CD4-positive, CD25-positive, alpha-beta regulatory T cell (primary cell): ENCODE measurements around the gene CDPF1. TPM values are rescaled to one million over a fixed set of nuclear protein-coding genes. Genes with fewer than 3 reads are reported as not detected.
"Not testable (repeated sequence)": the region's sequence is repeated elsewhere in the genome, so short reads cannot be mapped to it uniquely, and the experiment has no call there.

Source experiments
- ATAC-seq, 2 donors: fragments of 150-1000 bp; cut with Tn5 transposase; one replicate each; pipeline ENCODE4 v1.10.0; 2021; ENCODE audit warnings: low read depth in 2 of 2, moderate number of reproducible peaks in 2 of 2, moderate library complexity in 1 of 2
- DNase-seq, 3 donors: peaks; one replicate each; pipeline versions ENCODE4 v3.0.0 to v3.0.0-alpha.2; 2012 to 2022; ENCODE audit warnings: mixed read lengths in 1 of 3
- H3K27ac ChIP-seq: one replicate; pipeline ENCODE4 v1.7.0; 2013; ENCODE audit warnings: mild to moderate bottlenecking, low read length; ENCODE audit not compliant: insufficient read depth, poor library complexity, severe bottlenecking
- H3K27me3 ChIP-seq: one replicate; pipeline ENCODE4 v1.7.0; 2013; ENCODE audit warnings: low read length; ENCODE audit not compliant: control insufficient read depth, insufficient read depth
- H3K36me3 ChIP-seq: one replicate; pipeline ENCODE4 v1.7.0; 2013; ENCODE audit warnings: mild to moderate bottlenecking, low read length, moderate library complexity; ENCODE audit not compliant: control insufficient read depth, insufficient read depth
- H3K4me1 ChIP-seq: 2 replicates; pipeline ENCODE4 v1.7.0; 2013; ENCODE audit warnings: mild to moderate bottlenecking, low read length; ENCODE audit not compliant: insufficient read depth, control insufficient read depth, poor library complexity, severe bottlenecking
- H3K4me3 ChIP-seq: one replicate; pipeline ENCODE4 v1.7.0; 2013; ENCODE audit warnings: low read depth, mild to moderate bottlenecking, low read length, moderate library complexity
- H3K9me3 ChIP-seq, 2 experiments: 1 replicate in 1 of 2; 2 replicates in 1 of 2; pipeline ENCODE4 v1.7.0; 2013; ENCODE audit warnings: low read length in 2 of 2, mild to moderate bottlenecking in 1 of 2, moderate library complexity in 1 of 2; ENCODE audit not compliant: control insufficient read depth in 2 of 2
- H3K27ac Mint-ChIP-seq, 3 donors: one replicate each; pipeline ENCODE4 v1.8.0; 2020 to 2022; ENCODE audit warnings: mild to moderate bottlenecking in 3 of 3, mixed read lengths in 3 of 3, moderate library complexity in 2 of 3
- H3K27me3 Mint-ChIP-seq: one replicate; pipeline ENCODE4 v1.8.0; 2022; ENCODE audit warnings: mild to moderate bottlenecking, mixed read lengths
- H3K36me3 Mint-ChIP-seq: one replicate; pipeline ENCODE4 v1.8.0; 2020; ENCODE audit warnings: mixed read lengths
- H3K4me1 Mint-ChIP-seq, 4 donors: one replicate each; pipeline ENCODE4 v1.8.0; 2020 to 2022; ENCODE audit warnings: mixed read lengths in 4 of 4, mild to moderate bottlenecking in 1 of 4
- H3K4me3 Mint-ChIP-seq, 4 donors: one replicate each; pipeline ENCODE4 v1.8.0; 2020 to 2022; ENCODE audit warnings: mild to moderate bottlenecking in 4 of 4, mixed read lengths in 4 of 4, moderate library complexity in 3 of 4
- H3K9me3 Mint-ChIP-seq, 7 donors: one replicate each; pipeline ENCODE4 v1.8.0; 2020 to 2022; ENCODE audit warnings: mixed read lengths in 7 of 7, mild to moderate bottlenecking in 3 of 7, moderate library complexity in 2 of 7
- polyA plus RNA-seq, 4 donors: library from polyadenylated mRNA; unstranded; fragments of 300-500 nt; fragmentation: Illumina TruSeq; gene quantifications; one replicate each; pipeline ENCODE4 v1.2.3, GENCODE V29; 2021
- total RNA-seq: library from RNA; stranded (reverse); gene quantifications from one replicate; pipeline ENCODE4 v1.2.3, GENCODE V29; 2022

Gene CDPF1
- total and polyA plus RNA-seq, 5 donors from 2014 or later: 5.5 to 24.7 (median 18.2) TPM

DNA sequence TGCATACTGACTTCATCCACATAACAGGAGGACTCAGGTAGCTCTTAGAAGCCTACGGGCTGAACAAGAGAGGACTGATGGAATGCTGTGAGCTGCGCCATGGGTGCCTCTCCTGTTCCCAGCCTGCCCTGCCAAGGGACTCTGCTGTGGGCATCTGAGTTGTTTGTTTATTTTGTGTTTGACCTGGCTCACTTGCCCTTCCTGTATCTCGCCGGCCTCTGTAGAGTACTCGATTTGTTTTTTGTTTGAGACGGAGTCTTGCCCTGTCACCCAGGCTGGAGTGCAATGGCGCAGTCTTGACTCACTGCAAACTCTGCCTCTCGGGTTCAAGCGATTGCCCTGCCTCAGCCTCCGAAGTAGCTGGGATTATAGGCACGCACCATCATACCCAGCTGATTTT lies 19.5 kb upstream of the CDPF1 start:
- H3K4me3 ChIP-seq: no peak overlapping the region
- no peak for ATAC-seq
- H3K9me3 Mint-ChIP-seq: peaks cover 0 to 1% (median 0%) of the 10 kb centered on the region in 7 donors
- H3K36me3 Mint-ChIP-seq: peaks cover 4% of the 10 kb centered on the region
- peaks cover 0 to 26% (median 16%) of the 10 kb centered on the region in 4 donors for H3K4me1 Mint-ChIP-seq
- H3K27ac Mint-ChIP-seq: peak overlapping the region in 1 of 3 donors; percentile 62
- no peaks in the 10 kb centered on the region for H3K9me3 ChIP-seq
- H3K4me3 Mint-ChIP-seq: peak overlapping the region; percentile 70 to 93 (median 86)
- H3K27ac ChIP-seq: no peak overlapping the region
- no peaks in the 10 kb centered on the region for H3K36me3 ChIP-seq
- DNase-seq: no peak
- no peaks in the 10 kb centered on the region for H3K4me1 ChIP-seq
- H3K27me3 ChIP-seq: no peaks in the 10 kb centered on the region
- peaks cover 30% of the 10 kb centered on the region for H3K27me3 Mint-ChIP-seq

DNA sequence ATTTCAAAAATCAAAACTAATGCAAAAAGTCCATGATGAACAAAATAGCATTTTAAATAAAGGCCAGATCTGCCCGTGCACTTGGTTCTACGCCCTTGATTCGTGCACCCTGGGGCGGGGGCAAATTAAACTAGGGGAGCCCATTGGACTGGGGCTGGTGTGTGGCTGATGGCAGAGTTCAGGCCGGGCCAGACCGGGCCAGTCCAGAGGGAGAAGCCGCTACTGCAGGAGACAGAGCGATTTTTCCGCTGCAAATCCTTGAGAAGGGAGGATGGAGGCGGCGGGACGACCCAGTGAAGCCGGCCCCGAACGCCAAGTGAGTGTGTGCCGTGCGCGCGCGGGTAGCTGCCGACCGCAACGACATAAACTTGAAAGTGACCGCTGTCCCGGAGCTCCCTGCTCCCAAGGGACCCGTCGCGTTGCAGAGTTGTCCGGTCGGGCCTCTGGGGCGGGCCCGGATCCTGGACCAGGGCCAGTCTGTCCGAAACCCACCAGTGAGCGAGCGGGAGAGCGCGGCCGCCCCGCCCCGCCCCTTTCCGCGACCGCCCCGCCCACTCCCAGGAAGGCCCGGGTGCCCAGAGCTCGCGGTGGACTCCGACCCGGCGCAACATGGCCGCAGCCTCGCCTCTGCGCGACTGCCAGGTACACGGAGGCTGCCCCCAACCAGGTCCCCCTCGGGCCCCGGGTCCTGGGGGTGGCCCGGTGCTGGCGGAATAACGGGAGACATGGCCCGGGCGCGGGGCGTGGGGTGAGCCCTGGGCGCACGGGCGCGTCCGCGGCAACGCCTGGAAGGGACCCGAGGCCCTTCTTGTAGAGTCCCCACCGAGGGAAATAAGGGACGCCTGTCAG lies 17.6 kb upstream of the CDPF1 start, which contains the start of gene TTC38:
Gene TTC38, plus strand, starts transcription at position 578 of the 849 bp plus-strand sequence. Its CDS starts 32 bp downstream, at position 610.
- peaks cover 44% of the 10 kb centered on the region for H3K27me3 Mint-ChIP-seq
- H3K36me3 ChIP-seq: no peaks in the 10 kb centered on the region
- peaks cover 1% of the 10 kb centered on the region for H3K36me3 Mint-ChIP-seq
- H3K9me3 Mint-ChIP-seq: peaks cover 0 to 1% (median 0%) of the 10 kb centered on the region in 7 donors
- DNase-seq (peak; percentile 32 to 57 (median 46)), ATAC-seq (peak; percentile 70 to 77)
- H3K4me1 ChIP-seq: no peaks in the 10 kb centered on the region
- no peaks in the 10 kb centered on the region for H3K9me3 ChIP-seq
- peak within 1 kb of the TSS; percentile 57 for H3K4me3 ChIP-seq
- H3K27ac ChIP-seq: no peak within 1 kb of the TSS
- no peaks in the 10 kb centered on the region for H3K27me3 ChIP-seq
- H3K4me3 Mint-ChIP-seq: peak within 1 kb of the TSS; percentile 86 to 97 (median 92)
- H3K27ac Mint-ChIP-seq: peak within 1 kb of the TSS; percentile 71 to 79 (median 74)
- H3K4me1 Mint-ChIP-seq: peaks cover 0 to 28% (median 18%) of the 10 kb centered on the region in 4 donors

DNA sequence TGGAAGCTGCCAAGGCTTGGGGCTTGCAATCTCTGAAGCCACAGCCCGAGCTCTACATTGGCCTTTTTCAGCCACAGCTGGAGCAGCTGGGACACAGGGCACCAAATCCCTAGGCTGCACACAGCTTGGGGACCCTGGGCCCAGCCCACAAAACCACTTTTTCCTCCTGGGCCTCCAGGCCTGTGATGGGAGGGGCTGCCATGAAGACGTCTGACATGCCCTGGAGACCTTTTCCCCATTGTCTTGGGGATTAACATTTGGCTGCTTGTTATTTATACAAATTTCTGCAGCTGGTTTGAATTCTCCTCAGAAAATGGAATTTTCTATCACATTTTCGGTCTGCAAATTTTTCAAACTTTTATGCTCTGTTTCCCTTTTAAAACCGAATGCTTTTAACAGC lies 15.5 kb upstream of the CDPF1 start:
- H3K4me3 ChIP-seq, H3K27ac ChIP-seq, ATAC-seq, H3K4me3 Mint-ChIP-seq, DNase-seq, H3K27ac Mint-ChIP-seq, H3K9me3 ChIP-seq, H3K9me3 Mint-ChIP-seq, H3K4me1 ChIP-seq, H3K36me3 ChIP-seq, H3K36me3 Mint-ChIP-seq: not testable (repeated sequence)
- peaks cover 0 to 32% (median 19%) of the 10 kb centered on the region in 4 donors for H3K4me1 Mint-ChIP-seq
- H3K27me3 ChIP-seq: peaks cover 16% of the 10 kb centered on the region
- peaks cover 62% of the 10 kb centered on the region for H3K27me3 Mint-ChIP-seq

DNA sequence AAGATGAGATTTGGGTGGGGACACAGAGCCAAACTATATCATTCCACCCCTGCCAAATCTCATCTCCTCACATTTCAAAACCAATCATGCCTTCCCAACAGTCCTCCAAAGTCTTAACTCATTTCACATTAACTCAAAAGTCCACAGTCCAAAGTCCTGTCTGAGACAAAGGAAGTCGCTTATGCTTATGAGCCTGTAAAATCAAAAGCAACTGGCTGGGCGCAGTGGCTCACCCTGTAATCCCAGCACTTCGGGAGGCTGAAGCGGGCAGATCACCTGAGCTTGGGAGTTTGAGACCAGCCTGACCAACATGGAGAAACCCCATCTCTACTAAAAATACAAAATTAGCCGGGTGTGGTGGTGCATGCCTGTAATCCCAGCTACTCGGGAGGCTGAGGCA lies 14.4 kb upstream of the CDPF1 start:
- H3K9me3 ChIP-seq, H3K9me3 Mint-ChIP-seq, H3K36me3 ChIP-seq, H3K4me1 ChIP-seq, H3K36me3 Mint-ChIP-seq, H3K27ac ChIP-seq, ATAC-seq, H3K27ac Mint-ChIP-seq, DNase-seq, H3K4me3 ChIP-seq: not testable (repeated sequence)
- H3K27me3 Mint-ChIP-seq: peaks cover 64% of the 10 kb centered on the region
- peaks cover 24% of the 10 kb centered on the region for H3K27me3 ChIP-seq
- peaks cover 0 to 27% (median 14%) of the 10 kb centered on the region in 4 donors for H3K4me1 Mint-ChIP-seq
- H3K4me3 Mint-ChIP-seq: peak overlapping the region in 1 of 4 donors; percentile 43

DNA sequence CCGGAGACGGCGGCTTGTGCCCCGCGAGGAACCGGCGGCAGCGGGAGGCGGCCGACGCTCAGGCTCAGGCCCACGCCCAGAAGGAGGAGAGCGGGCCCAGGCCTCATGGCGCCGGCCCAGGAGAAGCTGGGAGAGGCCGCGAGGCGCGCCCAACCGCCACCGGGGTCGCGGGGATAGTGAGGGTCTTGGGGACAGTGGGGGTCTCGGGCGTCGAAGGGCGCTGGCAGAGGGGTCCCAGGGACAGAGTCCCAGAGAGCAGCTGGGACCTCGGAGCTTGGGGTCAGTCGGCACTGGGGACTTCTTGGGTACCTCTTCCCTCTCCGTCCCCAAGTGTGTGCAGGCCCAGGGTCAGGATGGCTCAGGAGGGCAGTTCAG lies 13.1 kb upstream of the CDPF1 start, which contains the start of gene PKDREJ:
Gene PKDREJ, minus strand, starts transcription at position 128 of the 375 bp plus-strand sequence. Its CDS starts 21 bp downstream, at position 107.
- DNase-seq (no peak), ATAC-seq (no peak)
- Histone ChIP-seq H3K4me3 (no peak within 1 kb of the TSS), H3K9me3 (no peaks in the 10 kb centered on the region), H3K36me3 (no peaks in the 10 kb centered on the region), H3K27ac (no peak within 1 kb of the TSS), H3K4me1 (no peaks in the 10 kb centered on the region), H3K27me3 (peaks cover 34% of the 10 kb centered on the region)
- peaks cover 0 to 5% (median 0%) of the 10 kb centered on the region in 7 donors for H3K9me3 Mint-ChIP-seq
- H3K4me3 Mint-ChIP-seq: peak within 1 kb of the TSS in 2 of 4 donors; percentile 35 to 66
- no peak within 1 kb of the TSS for H3K27ac Mint-ChIP-seq
- peaks cover 71% of the 10 kb centered on the region for H3K27me3 Mint-ChIP-seq
- H3K36me3 Mint-ChIP-seq: no peaks in the 10 kb centered on the region
- H3K4me1 Mint-ChIP-seq: peaks cover 0 to 20% (median 9%) of the 10 kb centered on the region in 4 donors

DNA sequence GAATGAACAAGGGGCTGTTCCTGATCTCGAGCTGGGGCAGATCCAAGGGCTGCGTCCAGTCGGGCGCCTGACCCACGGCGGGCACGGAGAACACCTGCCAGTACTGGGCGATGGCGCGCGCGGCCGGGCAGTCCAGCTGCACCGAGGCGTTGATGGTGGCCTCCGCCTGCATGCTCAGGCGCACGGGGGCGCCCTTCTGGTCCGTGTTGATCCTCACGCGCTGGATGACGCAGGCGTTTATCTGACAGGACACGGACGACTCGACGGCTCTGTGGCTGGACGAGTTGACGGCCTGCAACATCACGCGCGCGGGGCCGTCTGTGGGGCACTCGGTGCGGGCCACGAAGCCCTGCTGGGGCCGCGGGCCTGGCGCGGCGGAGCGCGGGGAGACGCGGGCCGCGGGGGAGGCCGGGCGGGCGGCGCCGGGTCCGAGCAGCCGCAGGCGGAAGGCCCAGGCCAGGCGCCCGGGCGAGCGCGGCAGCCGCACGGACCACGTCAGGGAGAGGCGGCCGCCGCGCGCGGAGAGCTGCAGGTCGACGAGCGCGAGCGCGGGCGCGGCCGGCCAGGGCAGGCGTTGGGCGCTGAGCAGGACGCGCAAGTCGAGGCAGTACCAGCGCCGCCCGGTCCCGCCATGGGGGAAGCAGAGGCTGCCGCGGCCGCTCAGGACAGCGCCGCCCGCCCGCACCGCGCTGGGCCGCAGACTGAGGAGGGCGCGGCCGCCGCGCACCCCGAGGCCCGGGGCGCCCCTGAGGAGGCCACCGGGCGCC lies 12.5 kb upstream of the CDPF1 start:
- peaks cover 0 to 5% (median 0%) of the 10 kb centered on the region in 7 donors for H3K9me3 Mint-ChIP-seq
- Histone ChIP-seq H3K4me3 (no peak overlapping the region), H3K27me3 (peaks cover 34% of the 10 kb centered on the region), H3K4me1 (no peaks in the 10 kb centered on the region), H3K36me3 (no peaks in the 10 kb centered on the region), H3K9me3 (no peaks in the 10 kb centered on the region), H3K27ac (no peak overlapping the region)
- peak in 1 of 3 donors; percentile 30 for DNase-seq
- ATAC-seq: peak in 1 of 2 donors; percentile 37
- no peak overlapping the region for H3K27ac Mint-ChIP-seq
- H3K27me3 Mint-ChIP-seq: peaks cover 76% of the 10 kb centered on the region
- peaks cover 0 to 19% (median 8%) of the 10 kb centered on the region in 4 donors for H3K4me1 Mint-ChIP-seq
- H3K36me3 Mint-ChIP-seq: no peaks in the 10 kb centered on the region
- H3K4me3 Mint-ChIP-seq: no peak overlapping the region

DNA sequence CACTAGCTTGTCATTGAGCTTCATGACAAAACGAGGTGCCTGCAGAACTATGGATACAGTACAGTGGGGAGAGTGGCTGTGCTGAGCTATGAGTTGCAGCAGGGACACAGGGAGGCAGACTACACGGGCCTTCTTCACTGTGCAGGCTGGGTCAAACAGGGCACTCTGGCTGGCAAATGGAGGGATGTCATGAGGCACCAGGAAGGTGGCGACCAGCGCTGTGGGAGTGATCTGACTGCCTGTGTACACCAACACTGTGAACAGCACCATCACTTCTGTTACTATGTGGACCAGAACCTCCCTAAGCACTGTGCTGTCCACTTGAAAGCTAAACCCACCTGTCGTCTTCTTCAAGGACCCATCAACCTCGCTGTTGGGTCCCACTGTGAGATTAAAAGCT lies 9.9 kb upstream of the CDPF1 start:
- no peak for DNase-seq

More for the DNA sequence above, 9.9 kb upstream of the CDPF1 start:
- Mint-ChIP-seq H3K27me3 (peaks cover 57% of the 10 kb centered on the region), H3K9me3 (peaks cover 0 to 4% (median 0%) of the 10 kb centered on the region in 7 donors), H3K4me3 (peak overlapping the region in 1 of 4 donors; percentile 39), H3K27ac (no peak overlapping the region), H3K4me1 (peaks cover 0 to 8% (median 2%) of the 10 kb centered on the region in 4 donors), H3K36me3 (no peaks in the 10 kb centered on the region)
- H3K27me3 ChIP-seq: peaks cover 34% of the 10 kb centered on the region
- H3K4me1 ChIP-seq: no peaks in the 10 kb centered on the region
- no peak overlapping the region for H3K4me3 ChIP-seq
- no peak overlapping the region for H3K27ac ChIP-seq
- H3K36me3 ChIP-seq: no peaks in the 10 kb centered on the region
- no peaks in the 10 kb centered on the region for H3K9me3 ChIP-seq
- no peak for ATAC-seq
